ENCODE measurements around the gene NUDCD3. TPM values are rescaled to one million over a fixed set of nuclear protein-coding genes. Genes with fewer than 3 reads are reported as not detected.

NUDCD3 gene
- total RNA-seq, 4 donors from 2014 or later, result 44.9 to 92.4 (median 73.0) TPM

DNA sequence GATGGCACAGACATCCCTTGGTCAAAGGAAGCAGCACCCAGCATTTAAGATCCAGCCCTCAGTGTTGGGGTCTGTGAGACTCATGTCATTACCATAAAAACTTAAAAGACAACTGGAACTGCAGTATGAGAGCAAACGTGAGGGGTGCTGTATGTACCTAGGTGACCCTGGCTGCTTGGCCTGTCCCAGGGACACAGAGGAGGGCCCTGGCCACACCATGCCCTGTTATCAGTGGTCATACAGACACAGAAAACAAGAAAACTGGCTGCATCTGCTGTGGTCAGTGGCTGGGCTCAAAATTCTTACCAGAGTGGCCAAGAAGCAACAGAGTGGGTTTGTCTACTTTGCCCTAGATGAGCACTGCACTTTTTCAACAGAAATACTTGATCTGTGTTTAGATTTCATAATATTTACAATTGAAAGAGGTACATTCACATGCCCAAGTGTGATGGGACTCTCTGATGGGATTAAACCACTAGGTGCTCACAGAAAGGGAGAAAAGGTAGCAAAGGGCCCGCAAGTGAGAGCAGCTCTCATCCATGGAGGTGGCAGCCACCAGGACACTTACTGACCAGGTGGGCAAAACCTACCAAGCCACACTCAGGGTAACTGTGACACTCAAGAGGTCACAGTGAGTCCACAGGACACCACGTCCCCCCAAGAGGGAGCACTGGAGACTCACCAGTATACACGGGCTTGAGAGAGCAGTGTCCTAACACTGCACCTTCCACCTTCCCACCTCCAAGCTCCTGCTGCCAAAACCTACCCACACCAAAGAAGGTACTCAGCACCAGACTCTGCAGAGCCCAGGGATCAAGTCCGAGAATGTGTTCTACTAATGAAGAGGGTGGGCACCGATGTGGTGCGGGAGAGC, 97.0 kb downstream of the NUDCD3 start:
- intact Hi-C loops (cut with DNase I), result no loop called here
- Histone ChIP-seq H3K27ac (replicated peaks in 1 of 4) (no peak overlapping the region), H3K36me3 (peaks cover 29 to 80% (median 57%) of the 10 kb centered on the region in 4 donors), H3K4me3 (no peak overlapping the region), H3K27me3 (no peaks in the 10 kb centered on the region), H3K9me3 (no peaks in the 10 kb centered on the region), H3K4me1 (peaks cover 0 to 8% (median 6%) of the 10 kb centered on the region in 4 donors)
- 97% methylated on average over 7 of the region's 7 CpGs for WGBS
- TF ChIP-seq, protein P1, sequence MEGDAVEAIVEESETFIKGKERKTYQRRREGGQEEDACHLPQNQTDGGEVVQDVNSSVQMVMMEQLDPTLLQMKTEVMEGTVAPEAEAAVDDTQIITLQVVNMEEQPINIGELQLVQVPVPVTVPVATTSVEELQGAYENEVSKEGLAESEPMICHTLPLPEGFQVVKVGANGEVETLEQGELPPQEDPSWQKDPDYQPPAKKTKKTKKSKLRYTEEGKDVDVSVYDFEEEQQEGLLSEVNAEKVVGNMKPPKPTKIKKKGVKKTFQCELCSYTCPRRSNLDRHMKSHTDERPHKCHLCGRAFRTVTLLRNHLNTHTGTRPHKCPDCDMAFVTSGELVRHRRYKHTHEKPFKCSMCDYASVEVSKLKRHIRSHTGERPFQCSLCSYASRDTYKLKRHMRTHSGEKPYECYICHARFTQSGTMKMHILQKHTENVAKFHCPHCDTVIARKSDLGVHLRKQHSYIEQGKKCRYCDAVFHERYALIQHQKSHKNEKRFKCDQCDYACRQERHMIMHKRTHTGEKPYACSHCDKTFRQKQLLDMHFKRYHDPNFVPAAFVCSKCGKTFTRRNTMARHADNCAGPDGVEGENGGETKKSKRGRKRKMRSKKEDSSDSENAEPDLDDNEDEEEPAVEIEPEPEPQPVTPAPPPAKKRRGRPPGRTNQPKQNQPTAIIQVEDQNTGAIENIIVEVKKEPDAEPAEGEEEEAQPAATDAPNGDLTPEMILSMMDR (IDR thresholded peaks at IDR 0.05), result no peak
- TF ChIP-seq POLR2AphosphoS5 (IDR thresholded peaks at IDR 0.05) (no peak), EP300 (IDR thresholded peaks at IDR 0.05) (no peak), POLR2A (IDR thresholded peaks at IDR 0.05; ENCODE audit: low read depth) (no peak)
- DNase-seq (ENCODE audit: extremely low spot score), result peak; percentile 57

DNA sequence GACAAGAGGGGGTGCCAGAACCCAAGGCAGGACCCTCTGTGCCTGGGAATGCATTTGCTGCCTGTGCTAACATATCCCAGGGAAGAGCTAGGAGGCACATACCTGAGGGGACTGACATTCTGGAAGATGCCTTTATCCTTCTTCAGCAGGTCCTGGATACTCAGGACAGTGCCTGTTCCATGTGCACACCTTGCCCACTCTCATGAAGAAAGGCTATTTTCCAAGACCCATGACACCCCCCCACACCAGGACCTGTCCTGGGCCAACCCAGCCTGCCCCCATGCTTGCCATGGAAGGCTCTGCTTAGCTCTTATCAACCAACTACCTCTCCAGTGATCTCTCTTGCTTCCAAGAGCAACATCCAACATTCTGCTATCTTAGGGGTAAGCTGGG, 97.8 kb downstream of the NUDCD3 start:
- Histone ChIP-seq H3K9me3 (no peaks in the 10 kb centered on the region), H3K4me1 (peaks cover 0 to 6% (median 4%) of the 10 kb centered on the region in 4 donors), H3K4me3 (no peak overlapping the region), H3K36me3 (peaks cover 29 to 85% (median 65%) of the 10 kb centered on the region in 4 donors), H3K27me3 (no peaks in the 10 kb centered on the region), H3K27ac (replicated peaks in 1 of 4) (no peak overlapping the region)
- DNase-seq (ENCODE audit: extremely low spot score), result peak; percentile 55
- TF ChIP-seq, protein P1 (IDR thresholded peaks at IDR 0.05), result no peak
- TF ChIP-seq POLR2AphosphoS5 (IDR thresholded peaks at IDR 0.05), result no peak
- no peak for TF ChIP-seq POLR2A (IDR thresholded peaks at IDR 0.05; ENCODE audit: low read depth)
- no peak for TF ChIP-seq EP300 (IDR thresholded peaks at IDR 0.05)
- intact Hi-C loops (cut with DNase I), result no loop called here

DNA sequence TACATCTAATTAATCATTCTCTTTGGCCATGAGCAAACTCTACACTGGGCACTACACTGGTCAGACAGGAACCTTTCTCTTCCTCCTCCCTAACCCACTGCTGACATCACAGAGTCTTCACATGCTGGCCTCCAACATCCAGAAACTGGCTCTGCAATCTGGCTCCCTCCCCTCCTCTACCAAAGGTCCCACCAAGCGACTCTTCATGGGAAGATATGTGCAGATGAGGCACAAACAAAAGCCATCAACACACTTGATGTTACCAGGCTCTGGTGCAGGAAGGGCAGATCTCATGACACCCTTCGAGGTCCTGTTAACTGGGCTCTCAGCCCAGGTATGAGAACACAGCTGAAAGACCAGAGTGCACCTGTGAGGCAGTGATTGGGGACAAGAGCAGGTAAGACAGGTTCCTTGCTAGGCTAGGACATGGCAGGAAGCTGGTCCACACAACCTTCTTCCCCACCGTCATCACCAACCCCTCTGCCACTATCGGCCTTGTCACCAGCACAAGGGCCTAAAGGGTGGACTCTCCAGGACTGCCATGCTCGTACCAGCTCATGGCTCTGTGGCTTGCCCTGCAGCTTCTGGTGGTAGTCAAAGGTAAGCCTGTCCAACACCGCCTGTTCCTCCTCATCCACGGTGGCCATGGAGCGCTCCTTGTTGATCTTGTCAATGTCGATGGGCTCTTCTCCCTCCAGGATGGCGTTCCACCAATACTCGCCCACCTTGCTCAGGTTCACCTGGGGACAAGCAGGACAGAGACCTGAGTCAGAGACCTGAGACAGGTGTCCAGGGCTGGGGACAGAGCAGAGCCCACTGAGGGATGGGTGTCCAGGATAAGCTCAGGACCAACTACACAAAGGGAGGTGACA, 98.5 kb downstream of the NUDCD3 start:
- Histone ChIP-seq H3K27me3 (no peaks in the 10 kb centered on the region), H3K27ac (replicated peaks in 1 of 4) (no peak overlapping the region), H3K4me1 (peaks cover 0 to 3% (median 1%) of the 10 kb centered on the region in 4 donors), H3K36me3 (peaks cover 29 to 87% (median 71%) of the 10 kb centered on the region in 4 donors), H3K4me3 (no peak overlapping the region), H3K9me3 (no peaks in the 10 kb centered on the region)
- TF ChIP-seq, protein P1 (IDR thresholded peaks at IDR 0.05), result no peak
- TF ChIP-seq EP300 (IDR thresholded peaks at IDR 0.05), result no peak
- TF ChIP-seq POLR2AphosphoS5 (IDR thresholded peaks at IDR 0.05), result no peak
- no peak for TF ChIP-seq POLR2A (IDR thresholded peaks at IDR 0.05; ENCODE audit: low read depth)
- 96% methylated on average over 11 of the region's 11 CpGs for WGBS
- intact Hi-C loops (cut with DNase I), result no loop called here
- DNase-seq (ENCODE audit: extremely low spot score), result peak; percentile 75

DNA sequence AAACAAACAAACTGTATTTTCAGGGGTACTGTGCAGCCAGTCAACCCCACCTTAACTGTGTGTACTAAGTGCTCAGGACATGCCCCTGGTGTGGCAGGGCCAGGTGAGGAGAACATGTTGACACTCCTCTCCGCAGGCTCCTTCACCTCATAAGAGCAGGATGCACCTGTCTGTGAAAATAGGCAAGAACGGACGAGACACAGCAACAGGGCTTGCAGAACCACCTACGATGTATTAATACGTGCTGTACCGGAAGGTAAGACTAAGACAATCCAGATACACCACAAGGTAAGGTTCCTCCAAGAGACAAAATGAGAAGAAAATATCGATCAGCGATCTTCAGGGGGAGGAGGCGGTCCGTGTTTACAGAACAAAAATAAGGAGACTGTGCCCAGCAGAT, 99.3 kb downstream of the NUDCD3 start:
- no peak overlapping the region for H3K27ac ChIP-seq (replicated peaks in 1 of 4)
- H3K4me3 ChIP-seq, result no peak overlapping the region
- intact Hi-C loops (cut with DNase I), result no loop called here
- no peaks in the 10 kb centered on the region for H3K4me1 ChIP-seq
- H3K27me3 ChIP-seq, result no peaks in the 10 kb centered on the region
- H3K9me3 ChIP-seq, result no peaks in the 10 kb centered on the region
- 92% methylated on average over 10 of the region's 10 CpGs for WGBS
- TF ChIP-seq EP300 (IDR thresholded peaks at IDR 0.05) (no peak), POLR2A (IDR thresholded peaks at IDR 0.05; ENCODE audit: low read depth) (no peak), POLR2AphosphoS5 (IDR thresholded peaks at IDR 0.05) (no peak)
- TF ChIP-seq, protein P1 (IDR thresholded peaks at IDR 0.05), result no peak
- peaks cover 33 to 92% (median 79%) of the 10 kb centered on the region in 4 donors for H3K36me3 ChIP-seq
- peak; percentile 70 for DNase-seq (ENCODE audit: extremely low spot score)

All from esophagus muscularis mucosa (tissue), 4 donors.